ENCODE data around the gene SDC1. TPM values are rescaled to one million over a fixed set of nuclear protein-coding genes. Genes with fewer than 3 reads are reported as not detected.
"Not testable (repeated sequence)": the region's sequence is repeated elsewhere in the genome, so short reads cannot be mapped to it uniquely, and the experiment has no call there.

The SDC1 gene
- total RNA-seq, 1 donor from 2014 or later = 0.26 TPM

DNA sequence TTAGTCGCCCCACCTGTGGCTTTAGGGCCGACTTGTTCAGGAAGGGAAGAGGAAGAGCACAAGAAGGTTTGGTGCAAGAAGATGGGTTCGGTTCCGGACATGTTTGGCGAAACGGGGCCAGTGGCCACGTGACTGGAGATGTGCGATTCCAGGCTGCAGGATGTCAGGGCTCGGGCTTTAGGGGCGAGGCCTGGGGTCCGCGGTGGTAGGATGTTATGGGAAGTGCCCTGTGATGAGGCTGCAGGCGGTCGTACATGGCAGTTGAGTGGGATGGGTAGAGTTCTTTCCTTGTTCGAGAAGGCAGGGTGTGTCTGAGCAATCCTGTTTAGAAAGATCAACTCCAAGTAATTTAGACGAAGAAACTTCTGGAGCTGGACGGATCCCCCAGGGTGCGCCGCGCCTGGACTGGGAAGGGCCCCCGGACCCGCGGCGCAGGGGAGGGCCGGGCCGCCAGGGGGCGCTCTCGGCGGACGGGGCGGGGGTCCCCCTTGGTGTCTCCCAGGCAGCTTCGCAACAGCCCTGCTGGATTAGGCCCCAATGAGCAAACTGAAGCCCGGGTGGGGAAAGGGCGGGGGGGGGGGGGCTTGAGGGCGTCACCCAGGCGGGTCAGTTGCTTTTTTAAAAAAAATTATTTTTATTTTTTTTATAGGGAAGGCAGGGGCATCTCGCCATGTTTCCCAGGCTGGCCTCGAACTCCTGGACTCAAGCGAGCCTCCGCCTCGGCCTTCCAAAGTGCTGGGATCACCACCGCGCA lies 17.2 kb upstream of the SDC1 start:
- Mint-ChIP-seq H3K4me1 (ENCODE audit: low read depth) (no peaks in the 10 kb centered on the region), H3K27me3 (ENCODE audit: insufficient read depth) (peaks cover 4% of the 10 kb centered on the region), H3K4me3 (no peak overlapping the region), H3K27ac (no peak overlapping the region), H3K36me3 (ENCODE audit: low read depth) (peaks cover 4% of the 10 kb centered on the region), H3K9me3 (no peaks in the 10 kb centered on the region)
- DNase-seq (ENCODE audit: low spot score) = peak; percentile 20
- intact Hi-C loops (cut with micrococcal nuclease) = loop anchor here (1.0 to 2.0 kb wide), 2 partner anchors 181 to 401 kb away; no protein-coding TSS in a partner anchor

DNA sequence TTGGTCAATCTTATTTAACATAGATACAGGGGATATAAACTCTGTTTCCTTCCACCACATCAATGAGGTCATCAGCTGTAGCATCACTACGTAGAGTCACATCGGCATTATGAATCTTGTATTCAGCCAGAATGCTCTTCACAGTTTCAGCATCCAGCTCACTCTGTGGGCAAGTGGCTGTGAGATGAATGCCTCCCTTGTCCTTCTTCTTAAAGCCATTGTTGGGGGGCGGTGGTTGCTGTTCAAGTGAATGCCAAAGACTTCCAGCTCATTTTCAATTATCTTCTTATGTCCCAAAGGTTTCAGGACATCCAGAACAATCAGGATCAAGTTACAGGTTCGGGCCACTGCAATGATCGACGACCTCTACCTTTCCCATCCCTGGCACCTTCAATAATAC lies 15.4 kb upstream of the SDC1 start:
- DNase-seq (ENCODE audit: low spot score); intact Hi-C loops (cut with micrococcal nuclease); H3K9me3 Mint-ChIP-seq; H3K4me3 Mint-ChIP-seq; H3K27me3 Mint-ChIP-seq (ENCODE audit: insufficient read depth); H3K36me3 Mint-ChIP-seq (ENCODE audit: low read depth); H3K4me1 Mint-ChIP-seq (ENCODE audit: low read depth); H3K27ac Mint-ChIP-seq: not testable (repeated sequence)

DNA sequence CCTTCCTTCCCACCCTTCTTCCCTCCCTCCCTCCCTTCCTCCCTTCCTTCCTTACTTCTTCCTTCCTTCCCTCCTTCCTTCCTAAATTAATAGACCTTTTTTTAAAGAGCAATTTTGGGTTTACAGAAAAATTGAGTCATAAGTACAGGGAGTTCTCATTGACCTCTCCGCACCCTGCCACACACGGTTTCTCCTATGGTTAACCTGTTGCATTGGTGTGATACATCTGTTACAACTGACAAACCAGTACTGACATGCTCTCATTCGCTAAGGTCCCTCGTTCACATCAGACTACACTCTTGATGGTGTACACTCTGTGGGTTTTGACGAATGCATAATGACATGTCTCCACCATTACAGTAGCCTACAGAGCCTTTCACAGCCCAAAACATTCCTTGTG lies 11.6 kb upstream of the SDC1 start:
- intact Hi-C loops (cut with micrococcal nuclease) = no loop called here
- Mint-ChIP-seq H3K4me1 (ENCODE audit: low read depth) (no peaks in the 10 kb centered on the region), H3K4me3 (no peak overlapping the region), H3K27me3 (ENCODE audit: insufficient read depth) (peaks cover 10% of the 10 kb centered on the region), H3K9me3 (no peaks in the 10 kb centered on the region), H3K27ac (no peak overlapping the region), H3K36me3 (ENCODE audit: low read depth) (no peaks in the 10 kb centered on the region)
- DNase-seq (ENCODE audit: low spot score) = no peak

DNA sequence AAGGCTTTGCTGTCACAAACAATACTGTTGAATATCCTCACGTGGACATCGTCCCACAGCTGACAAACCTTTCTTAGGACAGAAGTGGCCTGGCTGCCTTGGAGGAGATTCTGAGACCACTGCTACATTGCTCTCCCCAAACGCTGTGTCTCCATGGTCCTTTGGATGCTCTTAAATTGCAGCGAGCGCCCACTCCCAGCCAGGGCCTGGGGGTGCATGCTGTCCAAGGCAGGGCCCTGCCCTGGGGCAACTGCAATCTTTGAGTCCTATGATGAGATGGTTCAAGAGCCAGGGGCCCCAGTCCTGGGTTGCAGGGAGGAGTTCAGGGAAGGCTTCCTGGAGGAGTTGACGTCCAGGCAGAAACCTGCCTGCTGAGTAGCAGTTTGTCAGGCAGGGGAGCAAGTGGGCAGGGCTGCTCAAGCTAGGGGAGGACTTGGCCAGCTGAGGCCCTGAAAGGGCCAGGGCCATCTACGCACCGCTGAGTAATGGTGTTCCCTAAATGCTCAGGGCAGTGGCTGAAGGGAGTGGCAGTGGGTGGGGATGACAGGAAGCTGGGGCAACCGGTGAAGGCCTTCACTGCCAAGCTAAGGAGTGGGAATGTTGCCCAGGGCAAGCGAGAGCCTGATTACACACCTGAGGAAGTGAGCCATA lies 10.8 kb upstream of the SDC1 start:
- DNase-seq (ENCODE audit: low spot score) = no peak
- Mint-ChIP-seq H3K27me3 (ENCODE audit: insufficient read depth) (peaks cover 12% of the 10 kb centered on the region), H3K27ac (no peak overlapping the region), H3K36me3 (ENCODE audit: low read depth) (no peaks in the 10 kb centered on the region), H3K4me1 (ENCODE audit: low read depth) (no peaks in the 10 kb centered on the region), H3K9me3 (no peaks in the 10 kb centered on the region), H3K4me3 (no peak overlapping the region)
- intact Hi-C loops (cut with micrococcal nuclease) = no loop called here

DNA sequence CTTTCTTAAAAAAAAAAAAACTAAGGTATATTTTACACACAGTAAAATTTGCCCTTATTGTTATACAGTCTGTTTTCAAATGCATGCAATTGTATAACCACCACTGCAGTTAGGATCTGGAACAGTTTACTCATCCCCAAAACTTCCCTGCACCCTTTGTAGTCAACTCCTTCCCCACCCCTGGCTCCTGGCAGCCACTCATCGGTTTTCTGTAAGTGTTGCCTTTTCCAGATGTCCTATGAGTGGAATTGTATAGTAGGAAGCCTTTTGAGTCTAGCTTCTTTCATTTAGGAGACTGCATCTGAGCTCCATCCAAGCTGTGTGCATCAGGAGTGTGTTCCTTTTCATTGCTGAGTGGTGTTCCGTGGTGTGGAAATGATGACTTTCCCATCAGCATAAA lies 9.7 kb upstream of the SDC1 start:
- H3K36me3 Mint-ChIP-seq (ENCODE audit: low read depth); intact Hi-C loops (cut with micrococcal nuclease); H3K27ac Mint-ChIP-seq; H3K9me3 Mint-ChIP-seq; H3K4me1 Mint-ChIP-seq (ENCODE audit: low read depth); H3K4me3 Mint-ChIP-seq; DNase-seq (ENCODE audit: low spot score): not testable (repeated sequence)
- peaks cover 16% of the 10 kb centered on the region for H3K27me3 Mint-ChIP-seq (ENCODE audit: insufficient read depth)

DNA sequence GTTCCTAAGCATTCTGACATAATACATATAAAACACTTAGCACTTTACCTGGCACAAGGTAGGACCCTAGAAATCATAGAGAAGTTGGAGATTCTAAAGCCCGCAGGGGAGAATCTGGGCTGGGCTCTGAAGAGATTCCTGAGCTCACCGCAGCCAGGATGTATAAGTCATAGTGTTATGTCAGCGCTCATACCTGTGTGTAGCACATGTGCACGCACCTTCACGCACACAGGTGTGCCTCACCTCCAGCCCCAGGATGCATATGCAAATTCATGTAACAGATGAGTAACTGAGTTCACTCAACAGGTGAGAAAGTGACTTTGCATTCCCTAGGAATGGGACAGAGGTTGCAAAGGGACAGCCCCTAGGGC lies 7.9 kb upstream of the SDC1 start:
- Mint-ChIP-seq H3K36me3 (ENCODE audit: low read depth) (no peaks in the 10 kb centered on the region), H3K27ac (no peak overlapping the region), H3K4me3 (no peak overlapping the region), H3K4me1 (ENCODE audit: low read depth) (no peaks in the 10 kb centered on the region), H3K9me3 (no peaks in the 10 kb centered on the region), H3K27me3 (ENCODE audit: insufficient read depth) (peaks cover 24% of the 10 kb centered on the region)
- intact Hi-C loops (cut with micrococcal nuclease) = no loop called here
- no peak for DNase-seq (ENCODE audit: low spot score)

DNA sequence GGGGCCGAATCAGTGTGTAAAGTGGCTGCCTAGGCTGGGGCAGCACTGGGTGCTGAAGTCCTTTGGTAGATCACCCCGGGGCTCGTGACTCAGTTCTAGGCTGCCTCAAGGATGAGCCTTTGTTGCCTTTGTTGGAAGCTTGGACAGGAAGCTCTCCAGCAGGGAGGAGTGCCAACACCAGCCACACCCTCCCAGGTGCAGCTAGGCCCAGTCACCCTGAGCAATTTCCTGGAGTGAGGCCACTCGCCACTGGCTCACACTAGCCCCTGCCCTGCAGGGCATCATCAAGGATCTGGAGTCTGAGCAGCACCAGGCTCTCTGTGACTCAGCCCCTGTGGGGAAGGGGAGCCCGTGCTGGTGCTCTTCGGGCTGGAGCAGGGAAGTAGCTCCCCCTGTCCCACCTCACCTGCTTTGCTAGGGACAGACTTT lies 6.7 kb upstream of the SDC1 start:
- H3K36me3 Mint-ChIP-seq (ENCODE audit: low read depth) = no peaks in the 10 kb centered on the region
- no peaks in the 10 kb centered on the region for H3K9me3 Mint-ChIP-seq
- DNase-seq (ENCODE audit: low spot score) = no peak
- H3K27ac Mint-ChIP-seq = no peak overlapping the region
- peaks cover 27% of the 10 kb centered on the region for H3K27me3 Mint-ChIP-seq (ENCODE audit: insufficient read depth)
- intact Hi-C loops (cut with micrococcal nuclease) = no loop called here
- no peaks in the 10 kb centered on the region for H3K4me1 Mint-ChIP-seq (ENCODE audit: low read depth)
- no peak overlapping the region for H3K4me3 Mint-ChIP-seq

DNA sequence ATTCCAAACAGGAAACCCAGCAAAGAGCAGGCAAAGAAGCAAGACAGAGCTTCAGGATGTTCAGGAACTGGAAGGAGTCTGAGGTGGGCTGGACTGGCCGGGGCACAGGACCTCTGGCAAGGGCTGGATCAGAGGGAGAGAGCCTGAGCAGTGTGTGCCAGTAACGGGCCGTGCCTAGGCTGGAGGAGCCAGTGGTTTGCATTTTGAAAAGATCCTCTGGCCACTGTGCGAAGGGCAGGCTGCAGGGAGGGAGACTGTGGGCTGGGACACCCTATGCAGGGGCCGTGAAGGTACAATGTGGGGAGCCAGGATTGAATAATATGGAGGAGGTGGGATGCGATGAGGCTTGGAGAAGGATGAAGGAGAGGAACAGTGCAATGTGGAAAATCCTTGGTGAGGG lies 6.2 kb upstream of the SDC1 start:
- H3K27ac Mint-ChIP-seq = no peak overlapping the region
- no peaks in the 10 kb centered on the region for H3K4me1 Mint-ChIP-seq (ENCODE audit: low read depth)
- no peak for DNase-seq (ENCODE audit: low spot score)
- peaks cover 31% of the 10 kb centered on the region for H3K27me3 Mint-ChIP-seq (ENCODE audit: insufficient read depth)
- H3K9me3 Mint-ChIP-seq = no peaks in the 10 kb centered on the region
- intact Hi-C loops (cut with micrococcal nuclease) = no loop called here
- H3K4me3 Mint-ChIP-seq = no peak overlapping the region
- H3K36me3 Mint-ChIP-seq (ENCODE audit: low read depth) = no peaks in the 10 kb centered on the region

DNA sequence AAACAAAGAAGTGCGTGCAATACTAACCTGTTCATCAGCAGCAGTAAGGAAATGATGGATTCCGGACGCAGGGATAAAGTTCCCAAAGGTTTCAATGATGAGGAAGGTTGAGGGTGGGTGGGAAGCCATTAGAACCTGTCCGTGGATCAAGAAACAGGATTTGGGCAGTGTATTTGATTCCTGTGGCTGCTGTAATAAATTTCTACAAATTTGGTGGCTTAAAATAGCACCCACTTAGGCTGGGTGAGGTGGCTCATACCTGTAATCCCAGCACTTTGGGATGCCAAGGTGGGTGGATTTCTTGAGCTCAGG lies 5.1 kb upstream of the SDC1 start:
- Mint-ChIP-seq H3K27ac (no peak overlapping the region), H3K4me1 (ENCODE audit: low read depth) (no peaks in the 10 kb centered on the region), H3K36me3 (ENCODE audit: low read depth) (no peaks in the 10 kb centered on the region), H3K4me3 (no peak overlapping the region), H3K27me3 (ENCODE audit: insufficient read depth) (peaks cover 40% of the 10 kb centered on the region), H3K9me3 (no peaks in the 10 kb centered on the region)
- no peak for DNase-seq (ENCODE audit: low spot score)
- intact Hi-C loops (cut with micrococcal nuclease) = no loop called here

DNA sequence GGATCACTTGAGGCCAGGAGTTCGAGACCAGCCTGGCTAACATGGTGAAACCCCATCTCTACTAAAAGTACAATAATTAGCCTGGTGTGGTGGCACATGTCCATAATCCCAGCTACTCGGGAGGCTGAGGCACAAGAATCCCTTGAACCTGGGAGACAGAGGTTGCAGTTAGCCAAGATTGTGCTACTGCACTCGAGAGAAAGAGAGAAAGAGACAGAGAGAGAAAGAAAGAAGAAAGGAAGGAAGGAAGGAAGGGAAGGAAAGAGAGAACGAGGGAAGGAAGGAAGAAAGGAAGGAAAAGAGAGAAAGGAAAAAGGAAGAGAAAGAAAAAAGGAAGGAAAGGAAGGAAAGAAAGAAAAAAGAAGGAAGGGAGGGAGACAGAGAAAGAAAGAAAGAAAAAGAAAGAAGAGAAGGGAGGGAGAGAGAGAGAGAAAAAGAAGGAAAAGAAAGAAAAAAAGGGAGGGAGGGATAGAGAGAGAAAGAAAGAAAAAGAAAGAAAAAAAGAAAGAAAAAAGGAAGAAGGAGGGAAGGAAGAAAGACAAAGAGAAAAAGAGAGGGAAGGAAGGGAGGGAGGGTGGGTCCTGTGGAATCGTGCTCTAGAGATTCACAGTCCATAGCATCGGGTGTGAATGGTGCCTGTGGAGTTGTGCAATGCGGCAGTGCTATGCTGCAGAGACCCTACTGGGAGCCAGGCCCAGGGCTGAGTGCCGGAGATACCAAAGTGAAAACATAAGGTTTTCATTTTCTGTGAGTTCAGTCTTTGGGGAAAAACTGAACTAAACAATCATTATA lies 4.6 kb upstream of the SDC1 start:
- Mint-ChIP-seq H3K9me3 (no peaks in the 10 kb centered on the region), H3K4me3 (no peak overlapping the region), H3K27ac (no peak overlapping the region), H3K4me1 (ENCODE audit: low read depth) (no peaks in the 10 kb centered on the region), H3K27me3 (ENCODE audit: insufficient read depth) (peaks cover 37% of the 10 kb centered on the region), H3K36me3 (ENCODE audit: low read depth) (no peaks in the 10 kb centered on the region)
- intact Hi-C loops (cut with micrococcal nuclease) = loop anchor here (10.0 kb wide), 1 partner anchor 425 kb away; the partner anchor contains the start of gene HS1BP3
- no peak for DNase-seq (ENCODE audit: low spot score)

DNA sequence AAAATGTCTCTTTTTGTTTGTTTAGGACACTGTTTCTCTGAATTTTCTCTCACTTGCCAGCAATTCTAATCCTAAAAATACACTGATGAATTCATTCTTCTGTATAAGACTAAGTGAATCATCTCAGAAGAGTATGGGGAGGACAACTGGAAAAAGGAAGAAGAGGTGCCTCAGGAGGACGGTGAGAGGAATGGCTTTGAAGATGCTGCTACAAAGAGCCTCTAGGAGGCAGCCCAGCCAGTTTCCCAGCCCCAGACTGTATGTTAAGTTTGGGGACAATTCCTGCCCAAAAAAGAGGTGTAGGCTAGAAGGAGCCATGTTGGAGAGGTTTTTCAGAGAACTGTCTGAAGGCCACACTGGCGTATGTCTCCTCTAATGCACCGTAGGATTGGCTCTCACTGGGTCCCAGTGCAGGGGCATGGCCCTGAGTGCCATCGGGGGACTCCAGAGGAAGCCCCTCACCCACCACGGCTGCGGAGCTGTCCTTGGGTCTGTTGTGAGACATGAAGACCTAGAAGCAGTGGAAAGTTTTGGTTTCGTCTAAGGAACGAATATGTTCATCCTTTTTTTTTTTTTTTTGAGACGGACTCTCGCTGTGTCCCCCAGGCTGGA lies 3.1 kb upstream of the SDC1 start:
- no peak overlapping the region for H3K4me3 Mint-ChIP-seq
- no peak overlapping the region for H3K27ac Mint-ChIP-seq
- no peaks in the 10 kb centered on the region for H3K4me1 Mint-ChIP-seq (ENCODE audit: low read depth)
- H3K27me3 Mint-ChIP-seq (ENCODE audit: insufficient read depth) = peaks cover 39% of the 10 kb centered on the region
- DNase-seq (ENCODE audit: low spot score) = no peak
- no peaks in the 10 kb centered on the region for H3K36me3 Mint-ChIP-seq (ENCODE audit: low read depth)
- no peaks in the 10 kb centered on the region for H3K9me3 Mint-ChIP-seq
- intact Hi-C loops (cut with micrococcal nuclease) = loop anchor here (10.0 kb wide), 1 partner anchor 427 kb away; the partner anchor contains the start of gene HS1BP3

DNA sequence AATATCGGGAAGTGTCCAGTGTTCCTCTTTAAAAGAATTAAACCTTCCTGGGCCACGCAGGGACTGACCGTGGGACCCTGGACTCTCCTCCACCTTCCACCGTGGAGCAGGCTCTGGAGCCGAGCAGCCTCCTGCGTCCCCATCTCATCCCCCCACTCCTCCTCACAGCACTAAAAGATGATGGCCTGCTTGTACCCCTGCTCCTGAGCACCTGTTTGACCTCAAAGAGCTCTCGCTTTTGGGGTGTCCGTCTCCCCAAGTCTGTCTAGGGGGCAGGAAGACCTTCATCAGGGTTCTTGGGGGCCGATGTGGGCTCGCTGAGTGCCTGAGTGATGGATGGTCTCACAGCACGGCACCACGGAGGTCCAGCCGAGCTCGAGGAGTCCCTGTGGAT lies 1.2 kb upstream of the SDC1 start:
- DNase-seq (ENCODE audit: low spot score) = no peak
- Mint-ChIP-seq H3K9me3 (no peaks in the 10 kb centered on the region), H3K4me1 (ENCODE audit: low read depth) (no peaks in the 10 kb centered on the region), H3K4me3 (peak overlapping the region; percentile 26), H3K27ac (no peak overlapping the region), H3K27me3 (ENCODE audit: insufficient read depth) (peaks cover 57% of the 10 kb centered on the region), H3K36me3 (ENCODE audit: low read depth) (no peaks in the 10 kb centered on the region)
- intact Hi-C loops (cut with micrococcal nuclease) = loop anchor here (10.0 kb wide), 1 partner anchor 429 kb away; the partner anchor contains the start of gene HS1BP3
